Measurements from ENCODE around the gene CEACAM3.

The CEACAM3 gene

GRCh38 chr19:41845051-41845590 is 48.7 kb downstream of the CEACAM3 start:
- Mint-ChIP-seq H3K4me1 (ENCODE audit: low read depth) (no peaks in the 10 kb centered on the region), H3K9me3 (no peaks in the 10 kb centered on the region), H3K4me3 (no peak overlapping the region), H3K27me3 (ENCODE audit: low read depth) (peaks cover 15% of the 10 kb centered on the region), H3K27ac (no peak overlapping the region), H3K36me3 (ENCODE audit: low read depth) (no peaks in the 10 kb centered on the region)

GRCh38 chr19:41847351-41848105 is 51.1 kb downstream of the CEACAM3 start:
- Mint-ChIP-seq H3K27ac (no peak overlapping the region), H3K36me3 (ENCODE audit: low read depth) (no peaks in the 10 kb centered on the region), H3K4me3 (no peak overlapping the region), H3K4me1 (ENCODE audit: low read depth) (no peaks in the 10 kb centered on the region), H3K27me3 (ENCODE audit: low read depth) (peaks cover 27% of the 10 kb centered on the region), H3K9me3 (no peaks in the 10 kb centered on the region)

GRCh38 chr19:41848666-41849065 is 52.3 kb downstream of the CEACAM3 start:
- H3K27me3 Mint-ChIP-seq (ENCODE audit: low read depth): peaks cover 30% of the 10 kb centered on the region
- no peaks in the 10 kb centered on the region for H3K4me1 Mint-ChIP-seq (ENCODE audit: low read depth)
- no peak overlapping the region for H3K27ac Mint-ChIP-seq
- no peak overlapping the region for H3K4me3 Mint-ChIP-seq
- no peaks in the 10 kb centered on the region for H3K36me3 Mint-ChIP-seq (ENCODE audit: low read depth)
- no peaks in the 10 kb centered on the region for H3K9me3 Mint-ChIP-seq

- Mint-ChIP-seq H3K27ac (no peak overlapping the region), H3K9me3 (no peaks in the 10 kb centered on the region), H3K36me3 (ENCODE audit: low read depth) (no peaks in the 10 kb centered on the region), H3K27me3 (ENCODE audit: low read depth) (peaks cover 27% of the 10 kb centered on the region), H3K4me1 (ENCODE audit: low read depth) (no peaks in the 10 kb centered on the region), H3K4me3 (no peak overlapping the region)
These were observed 52.7 kb downstream of the CEACAM3 start for GRCh38 chr19:41849067-41849466.

GRCh38 chr19:41850381-41850780 is 54.0 kb downstream of the CEACAM3 start:
- peaks cover 36% of the 10 kb centered on the region for H3K27me3 Mint-ChIP-seq (ENCODE audit: low read depth)
- no peak overlapping the region for H3K4me3 Mint-ChIP-seq
- H3K27ac Mint-ChIP-seq: no peak overlapping the region
- H3K4me1 Mint-ChIP-seq (ENCODE audit: low read depth): no peaks in the 10 kb centered on the region
- H3K36me3 Mint-ChIP-seq (ENCODE audit: low read depth): no peaks in the 10 kb centered on the region
- H3K9me3 Mint-ChIP-seq: no peaks in the 10 kb centered on the region

GRCh38 chr19:41851456-41851855 is 55.1 kb downstream of the CEACAM3 start:
- no peak overlapping the region for H3K27ac Mint-ChIP-seq
- H3K4me1 Mint-ChIP-seq (ENCODE audit: low read depth): no peaks in the 10 kb centered on the region
- no peaks in the 10 kb centered on the region for H3K9me3 Mint-ChIP-seq
- H3K4me3 Mint-ChIP-seq: no peak overlapping the region
- peaks cover 36% of the 10 kb centered on the region for H3K27me3 Mint-ChIP-seq (ENCODE audit: low read depth)
- no peaks in the 10 kb centered on the region for H3K36me3 Mint-ChIP-seq (ENCODE audit: low read depth)

- H3K4me1 Mint-ChIP-seq (ENCODE audit: low read depth): no peaks in the 10 kb centered on the region
- H3K9me3 Mint-ChIP-seq: no peaks in the 10 kb centered on the region
- H3K4me3 Mint-ChIP-seq: no peak overlapping the region
- H3K36me3 Mint-ChIP-seq (ENCODE audit: low read depth): no peaks in the 10 kb centered on the region
- peaks cover 36% of the 10 kb centered on the region for H3K27me3 Mint-ChIP-seq (ENCODE audit: low read depth)
- no peak overlapping the region for H3K27ac Mint-ChIP-seq
These were observed 57.0 kb downstream of the CEACAM3 start for GRCh38 chr19:41853344-41853743.

- no peaks in the 10 kb centered on the region for H3K4me1 Mint-ChIP-seq (ENCODE audit: low read depth)
- H3K9me3 Mint-ChIP-seq: no peaks in the 10 kb centered on the region
- H3K36me3 Mint-ChIP-seq (ENCODE audit: low read depth): no peaks in the 10 kb centered on the region
- peaks cover 35% of the 10 kb centered on the region for H3K27me3 Mint-ChIP-seq (ENCODE audit: low read depth)
- H3K4me3 Mint-ChIP-seq: no peak overlapping the region
- H3K27ac Mint-ChIP-seq: no peak overlapping the region
These were observed 57.4 kb downstream of the CEACAM3 start for GRCh38 chr19:41853768-41854167.

GRCh38 chr19:41859213-41859617 is 62.8 kb downstream of the CEACAM3 start:
- Mint-ChIP-seq H3K4me3 (peak overlapping the region; percentile 91), H3K4me1 (ENCODE audit: low read depth) (peaks cover 31% of the 10 kb centered on the region), H3K27me3 (ENCODE audit: low read depth) (peaks cover 9% of the 10 kb centered on the region), H3K27ac (peak overlapping the region; percentile 96), H3K36me3 (ENCODE audit: low read depth) (peaks cover 36% of the 10 kb centered on the region), H3K9me3 (no peaks in the 10 kb centered on the region)

- Mint-ChIP-seq H3K4me3 (peak within 1 kb of the TSS; percentile 91), H3K27me3 (ENCODE audit: low read depth) (peaks cover 3% of the 10 kb centered on the region), H3K9me3 (no peaks in the 10 kb centered on the region), H3K27ac (peak within 1 kb of the TSS; percentile 96), H3K36me3 (ENCODE audit: low read depth) (peaks cover 42% of the 10 kb centered on the region), H3K4me1 (ENCODE audit: low read depth) (peaks cover 37% of the 10 kb centered on the region)
These were observed 63.4 kb downstream of the CEACAM3 start, which contains the start of gene RPS19 for GRCh38 chr19:41859618-41860418. TSS of gene RPS19 (plus strand) at chr19:41860255. CDS start at chr19:41860775, 520 bp downstream.

GRCh38 chr19:41860419-41861115 is 64.2 kb downstream of the CEACAM3 start:
- peaks cover 39% of the 10 kb centered on the region for H3K4me1 Mint-ChIP-seq (ENCODE audit: low read depth)
- no peaks in the 10 kb centered on the region for H3K27me3 Mint-ChIP-seq (ENCODE audit: low read depth)
- H3K36me3 Mint-ChIP-seq (ENCODE audit: low read depth): peaks cover 48% of the 10 kb centered on the region
- H3K9me3 Mint-ChIP-seq: no peaks in the 10 kb centered on the region
- peak overlapping the region; percentile 91 for H3K4me3 Mint-ChIP-seq
- peak overlapping the region; percentile 89 for H3K27ac Mint-ChIP-seq

Measured in T-helper 1 cell treated with Interleukin-12 subunit alpha and Interleukin-12 subunit beta and Interleukin-4 antibody, amounts not matched to agents 30 μg/mL and 1 μg/mL, for 36 hours (primary cell).